Upper lobe of left lung (tissue), 6 donors: ENCODE measurements around the gene SERGEF. TPM values are rescaled to one million over a fixed set of nuclear protein-coding genes. Genes with fewer than 3 reads are reported as not detected.

Experiments
- ATAC-seq, 2 donors: fragments of 200-7000 bp; cut with Tn5 transposase; one replicate each; pipeline ENCODE4 v1.9.1; 2022; ENCODE audit warnings: mild to moderate bottlenecking in 2 of 2, moderate library complexity in 2 of 2; ENCODE audit not compliant: low FRiP score in 2 of 2
- DNase-seq, 2 donors: peaks; one replicate each; pipeline ENCODE4 v3.0.0-alpha.2; 2019 to 2020
- H3K27ac ChIP-seq, 4 donors: fragments of 200-600 bp; sonication (generic); one replicate each; pipeline ENCODE4 v1.5.1; 2016 to 2019
- H3K27me3 ChIP-seq, 4 donors: fragments of 200-600 bp; sonication (generic); one replicate each; pipeline ENCODE4 v1.5.1; 2017 to 2019
- H3K36me3 ChIP-seq, 4 donors: fragments of 200-600 bp; sonication (generic); one replicate each; pipeline ENCODE4 v1.5.1; 2016 to 2019
- H3K4me1 ChIP-seq, 4 donors: fragments of 200-600 bp; sonication (generic); one replicate each; pipeline ENCODE4 v1.5.1; 2018 to 2019
- H3K4me3 ChIP-seq, 4 donors: fragments of 200-600 bp; sonication (generic); one replicate each; pipeline ENCODE4 v1.5.1; 2017 to 2019; ENCODE audit warnings: mild to moderate bottlenecking in 2 of 4, moderate library complexity in 1 of 4
- H3K9me3 ChIP-seq, 4 donors: fragments of 200-600 bp; sonication (generic); one replicate each; pipeline ENCODE4 v1.5.1; 2018 to 2019
- CTCF ChIP-seq, 6 experiments: fragments of 450-650 bp in 4 of 6; fragments of 200-600 bp in 2 of 6; sonication (generic) in 2 of 6; IDR thresholded peaks; one replicate each; pipeline ENCODE4 v1.5.1; 2016 to 2019; ENCODE audit warnings: antibody characterized with exemption in 6 of 6
- EP300 ChIP-seq, 4 donors: sonication (generic); formaldehyde crosslinking; IDR thresholded peaks; one replicate each; pipeline ENCODE4 v1.5.1; 2017; ENCODE audit warnings: antibody characterized with exemption in 4 of 4, control low read depth in 2 of 4
- POLR2A ChIP-seq, 4 donors: fragments of 450-650 bp; IDR thresholded peaks; one replicate each; pipeline ENCODE4 v1.5.1; 2016 to 2017; ENCODE audit warnings: antibody characterized with exemption in 4 of 4, mild to moderate bottlenecking in 2 of 4
- POLR2AphosphoS5 ChIP-seq, 2 donors: sonication (generic); formaldehyde crosslinking; IDR thresholded peaks; one replicate each; pipeline ENCODE4 v1.5.1; 2017; ENCODE audit warnings: antibody characterized with exemption in 2 of 2
- WGBS, 2 donors: methylation state at CpG; one replicate each; pipeline ENCODE4 v1.1.5; 2017 to 2018; 5-methylcytosine and 5-hydroxymethylcytosine counted together
- total RNA-seq, 6 donors: library from RNA; depleted of rRNA in 4 of 6; stranded (reverse); fragments of >200 nt in 4 of 6; gene quantifications; one replicate each; pipeline versions ENCODE4 v1.1.0 to v1.2.1, GENCODE V29; 2016 to 2021
- donor health status: DM: no; HTN: no; CAD: no; lungs with moderate emphysema.
- donor health status: DM: no; HTN: yes; CAD: no; lungs with severe emphysema.

SERGEF gene
- total RNA-seq, 6 donors from 2014 or later, result 21.7 to 40.5 (median 34.8) TPM

- Histone ChIP-seq H3K27ac (peak overlapping the region in 2 of 4 donors; percentile 5 to 22), H3K27me3 (no peaks in the 10 kb centered on the region), H3K4me3 (no peak overlapping the region), H3K36me3 (peaks cover 6 to 50% (median 22%) of the 10 kb centered on the region in 4 donors), H3K9me3 (no peaks in the 10 kb centered on the region), H3K4me1 (no peaks in the 10 kb centered on the region)
- ATAC-seq, result peak; percentile 42 to 49
- 59 to 67% methylated on average over 1 of the region's 1 CpG for WGBS, 2 donors
- DNase-seq, result no peak
- TF ChIP-seq POLR2A (IDR thresholded peaks at IDR 0.05) (no peak), POLR2AphosphoS5 (IDR thresholded peaks at IDR 0.05) (no peak), CTCF (IDR thresholded peaks at IDR 0.05) (no peak), EP300 (IDR thresholded peaks at IDR 0.05) (no peak)
Measured at GRCh38 chr11:17985517-17985916, 27.3 kb downstream of the SERGEF start.

- TF ChIP-seq CTCF (IDR thresholded peaks at IDR 0.05), result no peak
- no peak for TF ChIP-seq EP300 (IDR thresholded peaks at IDR 0.05)
- TF ChIP-seq POLR2A (IDR thresholded peaks at IDR 0.05), result no peak
- TF ChIP-seq POLR2AphosphoS5 (IDR thresholded peaks at IDR 0.05), result no peak
- ATAC-seq (no peak), DNase-seq (no peak)
- Histone ChIP-seq H3K27ac (no peak overlapping the region), H3K27me3 (no peaks in the 10 kb centered on the region), H3K4me3 (no peak overlapping the region), H3K4me1 (no peaks in the 10 kb centered on the region), H3K9me3 (no peaks in the 10 kb centered on the region), H3K36me3 (peaks cover 6 to 44% (median 21%) of the 10 kb centered on the region in 4 donors)
- 82 to 96% methylated on average over 1 of the region's 1 CpG for WGBS, 2 donors
Measured at GRCh38 chr11:17983569-17983968, 29.3 kb downstream of the SERGEF start.

- DNase-seq (no peak), ATAC-seq (peak in 1 of 2 donors; percentile 72)
- H3K27ac ChIP-seq, result no peak overlapping the region
- no peaks in the 10 kb centered on the region for H3K27me3 ChIP-seq
- H3K4me1 ChIP-seq, result no peaks in the 10 kb centered on the region
- no peak for TF ChIP-seq POLR2AphosphoS5 (IDR thresholded peaks at IDR 0.05)
- TF ChIP-seq CTCF (IDR thresholded peaks at IDR 0.05), result peak; percentile 76 to 91 (median 83)
- H3K4me3 ChIP-seq, result no peak overlapping the region
- peaks cover 0 to 11% (median 3%) of the 10 kb centered on the region in 4 donors for H3K36me3 ChIP-seq
- H3K9me3 ChIP-seq, result no peaks in the 10 kb centered on the region
- WGBS, 2 donors, result 38 to 39% methylated on average over 7 of the region's 7 CpGs
Measured at GRCh38 chr11:17979770-17980371, 33.0 kb downstream of the SERGEF start.

- Histone ChIP-seq H3K27me3 (no peaks in the 10 kb centered on the region), H3K36me3 (peaks cover 0 to 11% (median 3%) of the 10 kb centered on the region in 4 donors), H3K27ac (no peak overlapping the region), H3K4me1 (no peaks in the 10 kb centered on the region), H3K9me3 (no peaks in the 10 kb centered on the region), H3K4me3 (no peak overlapping the region)
- DNase-seq (peak; percentile 20 to 33), ATAC-seq (peak; percentile 56 to 59)
- TF ChIP-seq POLR2AphosphoS5 (IDR thresholded peaks at IDR 0.05), result no peak
- peak in 4 of 6 experiments; percentile 22 to 48 (median 42) for TF ChIP-seq CTCF (IDR thresholded peaks at IDR 0.05)
- TF ChIP-seq EP300 (IDR thresholded peaks at IDR 0.05), result no peak
- no peak for TF ChIP-seq POLR2A (IDR thresholded peaks at IDR 0.05)
- WGBS, 2 donors, result 67 to 79% methylated on average over 4 to 5 of the region's 5 CpGs
Measured at GRCh38 chr11:17978553-17979287, 34.1 kb downstream of the SERGEF start.
